A549 (cell line): Measurements from ENCODE around the gene TSPAN14.

Experiments used
- CBX2 ChIP-seq: fragments of 200-600 bp; sonication (generic); IDR thresholded peaks from 2 replicates; pipeline ENCODE4 v1.6.1; 2016; ENCODE audit warnings: low read depth, mild to moderate bottlenecking, borderline replicate concordance
- CTCF ChIP-seq: fragments of >200 bp; sonication (Bioruptor Twin); formaldehyde crosslinking; IDR thresholded peaks from 3 replicates; pipeline ENCODE4 v1.5.1; 2016
- JUN ChIP-seq, 2 experiments: fragments of >200 bp; sonication (Bioruptor Twin); formaldehyde crosslinking; IDR thresholded peaks; 2 replicates in 1 of 2; 3 replicates in 1 of 2; pipeline ENCODE4 v1.6.1; 2016 to 2017
- KDM1A ChIP-seq: fragments of 200-600 bp; sonication (generic); IDR thresholded peaks from 2 replicates; pipeline ENCODE4 v1.6.1; 2016; ENCODE audit warnings: low read depth, mild to moderate bottlenecking
- NR3C1 ChIP-seq: fragments of >200 bp; sonication (Bioruptor Twin); formaldehyde crosslinking; IDR thresholded peaks from 3 replicates; pipeline ENCODE4 v1.6.1; 2017
- POLR2A ChIP-seq: IDR thresholded peaks from 2 replicates; pipeline ENCODE4 v1.6.1; 2012; ENCODE audit warnings: mild to moderate bottlenecking, low read length
- POLR2AphosphoS2 ChIP-seq: conservative IDR thresholded peaks from 2 replicates; pipeline ENCODE4 v1.6.1; 2012; ENCODE audit warnings: low read length, improper control_type of control experiment, inconsistent platforms
- TF ChIP-seq, protein P1 (sequence below): fragments of 200-600 bp; sonication (generic); IDR thresholded peaks from 2 replicates; pipeline ENCODE4 v1.6.1; 2016; ENCODE audit warnings: antibody characterized with exemption, mild to moderate bottlenecking, moderate library complexity
- TF ChIP-seq, protein P2 (sequence below): fragments of 450-650 bp; IDR thresholded peaks from 2 replicates; pipeline ENCODE4 v1.6.1; 2014; ENCODE audit warnings: antibody characterized with exemption

DNA sequence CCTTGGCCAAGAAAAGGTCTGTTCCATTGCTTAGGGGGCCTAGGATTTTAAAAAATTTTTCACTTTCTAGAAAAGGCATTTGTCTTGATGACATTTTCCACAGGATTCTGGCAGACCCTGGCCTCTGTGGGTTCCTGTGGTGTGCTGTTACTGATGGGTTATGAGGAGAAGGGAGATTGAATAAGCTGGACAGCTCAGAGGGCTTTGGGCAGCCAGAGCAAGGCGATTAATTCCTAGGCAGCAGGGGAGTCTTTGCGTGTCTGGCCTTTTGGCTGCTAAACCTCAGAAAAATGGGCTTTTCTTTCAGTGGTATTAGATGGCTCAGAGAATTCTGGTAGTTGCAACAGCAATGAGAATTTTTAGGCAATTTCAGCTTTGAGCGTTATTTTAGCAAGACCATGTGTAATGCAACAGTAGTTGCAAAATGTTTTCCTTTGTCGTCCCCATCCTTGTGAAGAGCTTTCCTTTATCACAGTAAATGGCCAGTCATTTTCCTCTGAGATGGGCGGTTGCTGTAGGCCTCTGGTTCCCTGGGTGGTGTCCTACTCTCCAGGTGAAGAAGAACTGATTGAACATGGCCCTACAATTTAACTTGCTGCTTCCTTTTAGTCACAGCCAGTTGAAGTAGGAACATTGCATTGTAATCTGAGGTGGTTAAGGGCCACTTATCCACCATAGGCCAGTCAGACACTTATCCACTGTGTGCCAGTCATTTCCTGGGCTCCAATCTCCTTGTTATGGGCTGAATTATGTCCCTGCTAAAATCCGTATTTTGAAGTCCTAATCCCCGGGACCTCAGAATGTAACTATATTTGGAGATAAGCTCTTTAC lies 126.7 kb downstream of the TSPAN14 start:
- TF ChIP-seq JUN (IDR thresholded peaks at IDR 0.05) (no peak), KDM1A (no peak), POLR2A (no peak), POLR2AphosphoS2 (no peak), CTCF (no peak), CBX2 (no peak), NR3C1 (no peak)
- TF ChIP-seq, protein P1, sequence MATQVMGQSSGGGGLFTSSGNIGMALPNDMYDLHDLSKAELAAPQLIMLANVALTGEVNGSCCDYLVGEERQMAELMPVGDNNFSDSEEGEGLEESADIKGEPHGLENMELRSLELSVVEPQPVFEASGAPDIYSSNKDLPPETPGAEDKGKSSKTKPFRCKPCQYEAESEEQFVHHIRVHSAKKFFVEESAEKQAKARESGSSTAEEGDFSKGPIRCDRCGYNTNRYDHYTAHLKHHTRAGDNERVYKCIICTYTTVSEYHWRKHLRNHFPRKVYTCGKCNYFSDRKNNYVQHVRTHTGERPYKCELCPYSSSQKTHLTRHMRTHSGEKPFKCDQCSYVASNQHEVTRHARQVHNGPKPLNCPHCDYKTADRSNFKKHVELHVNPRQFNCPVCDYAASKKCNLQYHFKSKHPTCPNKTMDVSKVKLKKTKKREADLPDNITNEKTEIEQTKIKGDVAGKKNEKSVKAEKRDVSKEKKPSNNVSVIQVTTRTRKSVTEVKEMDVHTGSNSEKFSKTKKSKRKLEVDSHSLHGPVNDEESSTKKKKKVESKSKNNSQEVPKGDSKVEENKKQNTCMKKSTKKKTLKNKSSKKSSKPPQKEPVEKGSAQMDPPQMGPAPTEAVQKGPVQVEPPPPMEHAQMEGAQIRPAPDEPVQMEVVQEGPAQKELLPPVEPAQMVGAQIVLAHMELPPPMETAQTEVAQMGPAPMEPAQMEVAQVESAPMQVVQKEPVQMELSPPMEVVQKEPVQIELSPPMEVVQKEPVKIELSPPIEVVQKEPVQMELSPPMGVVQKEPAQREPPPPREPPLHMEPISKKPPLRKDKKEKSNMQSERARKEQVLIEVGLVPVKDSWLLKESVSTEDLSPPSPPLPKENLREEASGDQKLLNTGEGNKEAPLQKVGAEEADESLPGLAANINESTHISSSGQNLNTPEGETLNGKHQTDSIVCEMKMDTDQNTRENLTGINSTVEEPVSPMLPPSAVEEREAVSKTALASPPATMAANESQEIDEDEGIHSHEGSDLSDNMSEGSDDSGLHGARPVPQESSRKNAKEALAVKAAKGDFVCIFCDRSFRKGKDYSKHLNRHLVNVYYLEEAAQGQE, result no peak
- TF ChIP-seq, protein P2, sequence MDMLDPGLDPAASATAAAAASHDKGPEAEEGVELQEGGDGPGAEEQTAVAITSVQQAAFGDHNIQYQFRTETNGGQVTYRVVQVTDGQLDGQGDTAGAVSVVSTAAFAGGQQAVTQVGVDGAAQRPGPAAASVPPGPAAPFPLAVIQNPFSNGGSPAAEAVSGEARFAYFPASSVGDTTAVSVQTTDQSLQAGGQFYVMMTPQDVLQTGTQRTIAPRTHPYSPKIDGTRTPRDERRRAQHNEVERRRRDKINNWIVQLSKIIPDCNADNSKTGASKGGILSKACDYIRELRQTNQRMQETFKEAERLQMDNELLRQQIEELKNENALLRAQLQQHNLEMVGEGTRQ, result no peak
